ENCODE results near the gene FILIP1L.

Gene FILIP1L

GRCh38 chr3:100067589-100067988 is 46.7 kb downstream of the FILIP1L start:
- Histone ChIP-seq H3K4me2 (ENCODE audit: low read depth, low read length) (no peak overlapping the region), H3K9me2 (replicated peaks; ENCODE audit: insufficient read depth, low read length) (no peaks in the 10 kb centered on the region), H3K4me1 (ENCODE audit: low read length) (no peaks in the 10 kb centered on the region), H3K9me3 (replicated peaks; ENCODE audit: insufficient read depth, low read length) (no peaks in the 10 kb centered on the region), H3K27ac (ENCODE audit: low read length) (no peak overlapping the region), H3K9ac (ENCODE audit: low read length) (no peak overlapping the region), H3K79me2 (ENCODE audit: low read length) (no peaks in the 10 kb centered on the region), H3F3A (ENCODE audit: insufficient read depth, low read length) (no peaks in the 10 kb centered on the region), H3K4me3 (ENCODE audit: low read length) (no peak overlapping the region), H2AFZ (ENCODE audit: low read length) (no peak overlapping the region), H4K20me1 (ENCODE audit: insufficient read depth, low read length) (no peaks in the 10 kb centered on the region), H3K36me3 (replicated peaks; ENCODE audit: insufficient read depth, low read length) (no peaks in the 10 kb centered on the region), H3K27me3 (replicated peaks; ENCODE audit: insufficient read depth, low read length) (no peaks in the 10 kb centered on the region)
- TF ChIP-seq EZH2phosphoT487 (IDR thresholded peaks at IDR 0.05; ENCODE audit: low read length) (no peak), EZH2 (optimal IDR thresholded peaks at IDR 0.05; ENCODE audit: low read depth, low read length) (no peak), CTCF (IDR thresholded peaks at IDR 0.05; ENCODE audit: low read length) (no peak)
- DNase-seq, result no peak

- H3K9ac ChIP-seq (ENCODE audit: low read length), result no peak overlapping the region
- no peaks in the 10 kb centered on the region for H3K79me2 ChIP-seq (ENCODE audit: low read length)
- no peaks in the 10 kb centered on the region for H3K4me1 ChIP-seq (ENCODE audit: low read length)
- no peak overlapping the region for H2AFZ ChIP-seq (ENCODE audit: low read length)
- no peaks in the 10 kb centered on the region for H3K27me3 ChIP-seq (replicated peaks; ENCODE audit: insufficient read depth, low read length)
- no peaks in the 10 kb centered on the region for H3K36me3 ChIP-seq (replicated peaks; ENCODE audit: insufficient read depth, low read length)
- TF ChIP-seq CTCF (IDR thresholded peaks at IDR 0.05; ENCODE audit: low read length) (no peak), EZH2 (optimal IDR thresholded peaks at IDR 0.05; ENCODE audit: low read depth, low read length) (no peak), EZH2phosphoT487 (IDR thresholded peaks at IDR 0.05; ENCODE audit: low read length) (no peak)
- H3F3A ChIP-seq (ENCODE audit: insufficient read depth, low read length), result no peaks in the 10 kb centered on the region
- no peaks in the 10 kb centered on the region for H3K9me2 ChIP-seq (replicated peaks; ENCODE audit: insufficient read depth, low read length)
- no peak for DNase-seq
- H4K20me1 ChIP-seq (ENCODE audit: insufficient read depth, low read length), result no peaks in the 10 kb centered on the region
- H3K4me2 ChIP-seq (ENCODE audit: low read depth, low read length), result no peak overlapping the region
- no peaks in the 10 kb centered on the region for H3K9me3 ChIP-seq (replicated peaks; ENCODE audit: insufficient read depth, low read length)
- H3K4me3 ChIP-seq (ENCODE audit: low read length), result no peak overlapping the region
- no peak overlapping the region for H3K27ac ChIP-seq (ENCODE audit: low read length)
Observed at GRCh38 chr3:100063929-100064461, 50.3 kb downstream of the FILIP1L start.

- H3K4me2 ChIP-seq (ENCODE audit: low read depth, low read length), result no peak overlapping the region
- no peak for DNase-seq
Observed at GRCh38 chr3:100062665-100063064, 51.6 kb downstream of the FILIP1L start.

More at GRCh38 chr3:100062665-100063064, 51.6 kb downstream of the FILIP1L start:
- H3K9me2 ChIP-seq (replicated peaks; ENCODE audit: insufficient read depth, low read length), result no peaks in the 10 kb centered on the region
- H3K27ac ChIP-seq (ENCODE audit: low read length), result no peak overlapping the region
- H3K27me3 ChIP-seq (replicated peaks; ENCODE audit: insufficient read depth, low read length), result no peaks in the 10 kb centered on the region
- H3K4me3 ChIP-seq (ENCODE audit: low read length), result no peak overlapping the region
- no peak overlapping the region for H2AFZ ChIP-seq (ENCODE audit: low read length)
- no peaks in the 10 kb centered on the region for H3K79me2 ChIP-seq (ENCODE audit: low read length)
- H3K36me3 ChIP-seq (replicated peaks; ENCODE audit: insufficient read depth, low read length), result no peaks in the 10 kb centered on the region
- H3K9me3 ChIP-seq (replicated peaks; ENCODE audit: insufficient read depth, low read length), result no peaks in the 10 kb centered on the region
- no peaks in the 10 kb centered on the region for H3F3A ChIP-seq (ENCODE audit: insufficient read depth, low read length)
- H4K20me1 ChIP-seq (ENCODE audit: insufficient read depth, low read length), result no peaks in the 10 kb centered on the region
- no peak overlapping the region for H3K9ac ChIP-seq (ENCODE audit: low read length)
- TF ChIP-seq EZH2 (optimal IDR thresholded peaks at IDR 0.05; ENCODE audit: low read depth, low read length), result no peak
- no peak for TF ChIP-seq EZH2phosphoT487 (IDR thresholded peaks at IDR 0.05; ENCODE audit: low read length)
- TF ChIP-seq CTCF (IDR thresholded peaks at IDR 0.05; ENCODE audit: low read length), result no peak
- no peaks in the 10 kb centered on the region for H3K4me1 ChIP-seq (ENCODE audit: low read length)

Measured in MM.1S (cell line).